GM12875 (cell line): Measurements from ENCODE around the gene ARID1B.

Source experiments
- H3K4me3 ChIP-seq: one replicate; pipeline ENCODE4 v1.5.1; 2011; ENCODE audit warnings: low read depth, low read length, control low read depth
- CTCF ChIP-seq: IDR thresholded peaks from 2 replicates; pipeline ENCODE4 v1.5.1; 2011; ENCODE audit warnings: low read depth, mild to moderate bottlenecking, control low read depth, inconsistent platforms, low read length, moderate library complexity, borderline replicate concordance; ENCODE audit not compliant: insufficient read depth

ARID1B gene

GRCh38 chr6:157070403-157071107, 293.4 kb downstream of the ARID1B start:
- no peak for TF ChIP-seq CTCF
- H3K4me3 ChIP-seq, result no peak overlapping the region

- no peak overlapping the region for H3K4me3 ChIP-seq
- no peak for TF ChIP-seq CTCF
Measured at GRCh38 chr6:157072128-157072527, 294.9 kb downstream of the ARID1B start.

- TF ChIP-seq CTCF, result no peak
Measured at GRCh38 chr6:157073596-157073995, 296.4 kb downstream of the ARID1B start.

GRCh38 chr6:157074969-157075368, 297.8 kb downstream of the ARID1B start:
- H3K4me3 ChIP-seq, result no peak overlapping the region
- no peak for TF ChIP-seq CTCF

More at GRCh38 chr6:157073596-157073995, 296.4 kb downstream of the ARID1B start:
- no peak overlapping the region for H3K4me3 ChIP-seq

- no peak for TF ChIP-seq CTCF
- no peak overlapping the region for H3K4me3 ChIP-seq
Measured at GRCh38 chr6:157075549-157076450, 298.6 kb downstream of the ARID1B start.

GRCh38 chr6:157076451-157076822, 299.3 kb downstream of the ARID1B start:
- TF ChIP-seq CTCF, result no peak

More at GRCh38 chr6:157076451-157076822, 299.3 kb downstream of the ARID1B start:
- H3K4me3 ChIP-seq, result no peak overlapping the region
